Mesendoderm (in vitro differentiated cells): Measurements from ENCODE around the gene LMTK3.

ENCODE experiments used
- DNase-seq: peaks from one replicate; pipeline ENCODE4 v3.0.0; 2013
- H2AK5ac ChIP-seq: 2 replicates; pipeline ENCODE4 v1.6.1; 2013; ENCODE audit warnings: low read length, inconsistent platforms
- H2BK120ac ChIP-seq: 2 replicates; pipeline ENCODE4 v1.6.1; 2013; ENCODE audit warnings: low read depth, mild to moderate bottlenecking, low read length, moderate library complexity, mixed read lengths
- H2BK15ac ChIP-seq: replicated peaks from 2 replicates; pipeline ENCODE4 v1.6.1; 2013; ENCODE audit warnings: low read depth, mild to moderate bottlenecking, moderate library complexity
- H2BK5ac ChIP-seq: 2 replicates; pipeline ENCODE4 v1.6.1; 2013; ENCODE audit warnings: low read length, inconsistent platforms
- H3K18ac ChIP-seq: 2 replicates; pipeline ENCODE4 v1.6.1; 2013; ENCODE audit warnings: mild to moderate bottlenecking, low read length, mixed read lengths
- H3K23ac ChIP-seq: one replicate; pipeline ENCODE4 v1.6.1; 2013; ENCODE audit warnings: low read length
- H3K27ac ChIP-seq: 2 replicates; pipeline ENCODE4 v1.5.1; 2013; ENCODE audit warnings: low read depth, mild to moderate bottlenecking, inconsistent platforms, low read length, moderate library complexity
- H3K27me3 ChIP-seq: 2 replicates; pipeline ENCODE4 v1.6.1; 2013; ENCODE audit warnings: low read length, control low read depth, mild to moderate bottlenecking, inconsistent platforms; ENCODE audit not compliant: insufficient read depth, poor library complexity
- H3K36me3 ChIP-seq: 2 replicates; pipeline ENCODE4 v1.6.1; 2013; ENCODE audit warnings: low read length, inconsistent platforms; ENCODE audit not compliant: control insufficient read depth, insufficient read depth
- H3K4ac ChIP-seq: one replicate; pipeline ENCODE4 v1.6.1; 2013; ENCODE audit warnings: low read depth, mild to moderate bottlenecking, low read length, moderate library complexity
- H3K4me1 ChIP-seq: 2 replicates; pipeline ENCODE4 v1.6.1; 2013; ENCODE audit warnings: low read depth, low read length, inconsistent platforms; ENCODE audit not compliant: control insufficient read depth
- H3K4me2 ChIP-seq: 2 replicates; pipeline ENCODE4 v1.6.1; 2013; ENCODE audit warnings: low read length
- H3K4me3 ChIP-seq: 2 replicates; pipeline ENCODE4 v1.5.1; 2013; ENCODE audit warnings: mild to moderate bottlenecking, low read length
- H3K56ac ChIP-seq: one replicate; pipeline ENCODE4 v1.6.1; 2013; ENCODE audit warnings: low read length
- H3K79me1 ChIP-seq: 2 replicates; pipeline ENCODE4 v1.6.1; 2013; ENCODE audit warnings: low read length, inconsistent platforms
- H3K79me2 ChIP-seq: 2 replicates; pipeline ENCODE4 v1.6.1; 2013; ENCODE audit warnings: mild to moderate bottlenecking, low read length; ENCODE audit not compliant: control insufficient read depth, insufficient read depth
- H3K9ac ChIP-seq: 2 replicates; pipeline ENCODE4 v1.6.1; 2013; ENCODE audit warnings: low read length, inconsistent platforms
- H4K5ac ChIP-seq: one replicate; pipeline ENCODE4 v1.6.1; 2013; ENCODE audit warnings: low read length
- H4K8ac ChIP-seq: one replicate; pipeline ENCODE4 v1.6.1; 2013; ENCODE audit warnings: low read depth, mild to moderate bottlenecking, control low read depth, low read length, moderate library complexity
- WGBS: extraction: QIAGEN DNeasy Blood & Tissue Kit; methylation state at CpG from one replicate; pipeline ENCODE4 v1.1.7; 2013; ENCODE audit warnings: low lambda C conversion rate, missing lambda C conversion rate; ENCODE audit not compliant: insufficient coverage; ENCODE audit errors: extremely low coverage; 5-methylcytosine and 5-hydroxymethylcytosine counted together

LMTK3 gene

GRCh38 chr19:48444936-48445200 is 66.8 kb downstream of the LMTK3 start:
- peaks cover 7% of the 10 kb centered on the region for H3K79me2 ChIP-seq
- peak overlapping the region; percentile 51 for H3K56ac ChIP-seq
- no peak overlapping the region for H3K23ac ChIP-seq
- peaks cover 2% of the 10 kb centered on the region for H3K36me3 ChIP-seq
- H2BK5ac ChIP-seq, result no peak overlapping the region
- no peak overlapping the region for H2BK120ac ChIP-seq
- no peak for DNase-seq
- H3K18ac ChIP-seq, result no peak overlapping the region
- H4K5ac ChIP-seq, result no peak overlapping the region
- no peaks in the 10 kb centered on the region for H3K27me3 ChIP-seq
- no peak overlapping the region for H3K27ac ChIP-seq
- H3K4me2 ChIP-seq, result peak overlapping the region; percentile 6
- H3K4me1 ChIP-seq, result peaks cover 8% of the 10 kb centered on the region
- WGBS, result no CpG with 5 or more reads among the region's 3 CpGs
- no peak overlapping the region for H3K4me3 ChIP-seq
- peaks cover 8% of the 10 kb centered on the region for H3K79me1 ChIP-seq
- H4K8ac ChIP-seq, result no peak overlapping the region
- no peak overlapping the region for H2BK15ac ChIP-seq
- H3K9ac ChIP-seq, result peak overlapping the region; percentile 88
- H3K4ac ChIP-seq, result no peak overlapping the region
- no peak overlapping the region for H2AK5ac ChIP-seq

DNA sequence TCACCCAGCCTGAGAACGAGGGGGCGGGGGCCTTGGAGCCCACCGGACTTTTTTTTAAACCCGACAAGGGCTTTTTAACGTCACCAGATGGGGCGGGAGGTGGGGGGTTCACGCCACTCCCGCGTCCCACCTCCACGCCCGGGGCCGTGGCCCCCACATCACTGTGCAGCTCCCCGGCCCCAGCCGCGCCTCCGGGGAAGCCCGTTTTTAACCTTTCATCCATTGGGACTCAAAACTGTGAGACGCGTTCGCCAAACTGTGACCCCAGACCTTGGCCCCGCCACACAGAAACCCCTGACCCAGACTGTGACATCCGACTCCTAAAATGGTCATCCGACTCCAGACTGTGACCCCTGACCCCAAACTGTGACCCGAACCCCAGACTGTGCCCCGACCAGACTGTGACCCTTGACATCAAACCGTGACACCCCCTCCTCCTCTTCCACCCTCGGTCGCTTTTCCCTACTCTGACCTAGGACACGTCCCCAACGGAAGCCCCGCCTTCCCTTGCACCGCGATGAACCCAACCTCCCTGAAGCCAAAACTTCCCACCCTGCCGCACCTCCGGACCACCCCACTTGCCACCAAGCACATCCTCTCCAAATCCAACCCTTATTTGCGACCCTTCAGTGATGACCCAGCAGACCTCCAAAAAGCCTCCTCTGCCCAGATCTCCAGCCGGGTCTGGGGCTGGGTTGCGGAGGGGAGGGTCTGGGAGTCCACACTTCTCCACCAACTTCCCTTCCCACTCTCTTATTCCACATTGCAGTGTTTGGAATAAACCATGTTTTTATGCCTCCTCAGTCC is 67.3 kb downstream of the LMTK3 start:
- no peak for DNase-seq
- no peak overlapping the region for H3K4me3 ChIP-seq
- H4K5ac ChIP-seq, result no peak overlapping the region
- H3K9ac ChIP-seq, result peak overlapping the region; percentile 88
- no peak overlapping the region for H3K27ac ChIP-seq
- no peak overlapping the region for H3K4ac ChIP-seq
- H2BK5ac ChIP-seq, result peak overlapping the region; percentile 48
- H3K36me3 ChIP-seq, result no peaks in the 10 kb centered on the region
- H4K8ac ChIP-seq, result no peak overlapping the region
- no peak overlapping the region for H2BK120ac ChIP-seq
- H3K4me2 ChIP-seq, result no peak overlapping the region
- H2AK5ac ChIP-seq, result no peak overlapping the region
- H2BK15ac ChIP-seq, result no peak overlapping the region
- H3K23ac ChIP-seq, result no peak overlapping the region
- WGBS, result no CpG with 5 or more reads among the region's 38 CpGs
- peak overlapping the region; percentile 51 for H3K56ac ChIP-seq
- peaks cover 8% of the 10 kb centered on the region for H3K79me1 ChIP-seq
- peaks cover 8% of the 10 kb centered on the region for H3K4me1 ChIP-seq
- no peaks in the 10 kb centered on the region for H3K27me3 ChIP-seq
- H3K79me2 ChIP-seq, result peaks cover 7% of the 10 kb centered on the region
- no peak overlapping the region for H3K18ac ChIP-seq

GRCh38 chr19:48443731-48444128 is 67.9 kb downstream of the LMTK3 start:
- H3K9ac ChIP-seq, result no peak overlapping the region
- no peak overlapping the region for H3K23ac ChIP-seq
- no peak overlapping the region for H2BK120ac ChIP-seq
- H2BK5ac ChIP-seq, result no peak overlapping the region
- H3K4me2 ChIP-seq, result no peak overlapping the region
- H4K8ac ChIP-seq, result no peak overlapping the region
- H2BK15ac ChIP-seq, result no peak overlapping the region
- no peak overlapping the region for H2AK5ac ChIP-seq
- no peak overlapping the region for H3K18ac ChIP-seq
- DNase-seq, result no peak
- H3K27me3 ChIP-seq, result no peaks in the 10 kb centered on the region
- H3K4me1 ChIP-seq, result peaks cover 8% of the 10 kb centered on the region
- H4K5ac ChIP-seq, result no peak overlapping the region
- peaks cover 7% of the 10 kb centered on the region for H3K79me2 ChIP-seq
- H3K4ac ChIP-seq, result no peak overlapping the region
- no peak overlapping the region for H3K4me3 ChIP-seq
- no CpG with 5 or more reads among the region's 45 CpGs for WGBS
- H3K56ac ChIP-seq, result no peak overlapping the region
- H3K36me3 ChIP-seq, result no peaks in the 10 kb centered on the region
- no peak overlapping the region for H3K27ac ChIP-seq
- H3K79me1 ChIP-seq, result peaks cover 7% of the 10 kb centered on the region

GRCh38 chr19:48443256-48443655 is 68.4 kb downstream of the LMTK3 start:
- Histone ChIP-seq H3K9ac (no peak overlapping the region), H3K4me2 (no peak overlapping the region), H2BK5ac (no peak overlapping the region), H3K79me2 (peaks cover 7% of the 10 kb centered on the region), H3K4me3 (no peak overlapping the region), H2BK15ac (no peak overlapping the region), H3K27me3 (no peaks in the 10 kb centered on the region), H3K23ac (no peak overlapping the region), H2AK5ac (no peak overlapping the region), H3K79me1 (peaks cover 4% of the 10 kb centered on the region), H3K27ac (no peak overlapping the region), H3K18ac (no peak overlapping the region), H4K5ac (no peak overlapping the region), H2BK120ac (no peak overlapping the region), H3K4me1 (peaks cover 8% of the 10 kb centered on the region), H4K8ac (no peak overlapping the region), H3K36me3 (no peaks in the 10 kb centered on the region), H3K56ac (no peak overlapping the region), H3K4ac (no peak overlapping the region)
- no peak for DNase-seq
- no CpG with 5 or more reads among the region's 60 CpGs for WGBS

- Histone ChIP-seq H2BK120ac (no peak overlapping the region), H3K27me3 (no peaks in the 10 kb centered on the region), H3K79me1 (peaks cover 4% of the 10 kb centered on the region), H3K4me1 (peaks cover 8% of the 10 kb centered on the region), H3K4me2 (no peak overlapping the region), H3K23ac (no peak overlapping the region), H2BK15ac (no peak overlapping the region), H4K5ac (no peak overlapping the region), H3K4ac (no peak overlapping the region), H3K4me3 (no peak overlapping the region), H2AK5ac (no peak overlapping the region), H3K36me3 (no peaks in the 10 kb centered on the region), H2BK5ac (no peak overlapping the region), H3K9ac (no peak overlapping the region), H3K27ac (no peak overlapping the region), H3K56ac (no peak overlapping the region), H4K8ac (no peak overlapping the region), H3K79me2 (peaks cover 7% of the 10 kb centered on the region), H3K18ac (no peak overlapping the region)
- no peak for DNase-seq
- WGBS, result no CpG with 5 or more reads among the region's 94 CpGs
Observed at GRCh38 chr19:48442116-48443035, 69.3 kb downstream of the LMTK3 start.
